Activated T-cell treated with anti-CD3 and anti-CD28 coated beads, Interleukin-2, amount 50 U/mL, for 72 hours (primary cell): ENCODE results near the gene C1R. TPM values are rescaled to one million over a fixed set of nuclear protein-coding genes. Genes with fewer than 3 reads are reported as not detected.

Experiments used
- ATAC-seq, 2 donors: fragments of 150-1000 bp; cut with Tn5 transposase; replicated peaks in 1 of 2; 2 replicates each; pipeline ENCODE4 v1.10.0; 2021; ENCODE audit warnings: moderate library complexity in 2 of 2, mild to moderate bottlenecking in 1 of 2
- DNase-seq, 2 donors: peaks; one replicate each; pipeline ENCODE4 v3.0.0; 2021 to 2022; ENCODE audit warnings: mixed read lengths in 1 of 2
- H3K27ac Mint-ChIP-seq: one replicate; pipeline ENCODE4 v1.8.0; 2022; ENCODE audit warnings: mild to moderate bottlenecking, moderate library complexity, mixed read lengths
- H3K27me3 Mint-ChIP-seq: one replicate; pipeline ENCODE4 v1.8.0; 2022; ENCODE audit warnings: low read depth, mixed read lengths
- H3K36me3 Mint-ChIP-seq, 2 donors: one replicate each; pipeline ENCODE4 v1.8.0; 2022; ENCODE audit warnings: mixed read lengths in 2 of 2, mild to moderate bottlenecking in 1 of 2; ENCODE audit not compliant: insufficient read depth in 2 of 2
- H3K4me1 Mint-ChIP-seq: one replicate; pipeline ENCODE4 v1.8.0; 2022; ENCODE audit warnings: low read depth, mixed read lengths
- H3K4me3 Mint-ChIP-seq, 2 donors: one replicate each; pipeline ENCODE4 v1.8.0; 2022; ENCODE audit warnings: mild to moderate bottlenecking in 2 of 2, mixed read lengths in 2 of 2, moderate library complexity in 2 of 2
- H3K9me3 Mint-ChIP-seq, 2 donors: one replicate each; pipeline ENCODE4 v1.8.0; 2022; ENCODE audit warnings: mixed read lengths in 2 of 2
- total RNA-seq, 2 donors: library from RNA; stranded (reverse); gene quantifications; one replicate each; pipeline ENCODE4 v1.2.3, GENCODE V29; 2022

Gene C1R
- total RNA-seq, 2 donors from 2014 or later, result 5.6 to 6.4 TPM

GRCh38 chr12:7101694-7102131 lies 9.5 kb upstream of the C1R start:
- Mint-ChIP-seq H3K27me3 (no peaks in the 10 kb centered on the region), H3K4me1 (peaks cover 14% of the 10 kb centered on the region), H3K4me3 (no peak overlapping the region), H3K36me3 (peaks cover 11 to 19% of the 10 kb centered on the region in 2 donors), H3K9me3 (peaks cover 0 to 5% of the 10 kb centered on the region in 2 donors), H3K27ac (no peak overlapping the region)
- ATAC-seq (no peak), DNase-seq (no peak)

- no peak overlapping the region for H3K4me3 Mint-ChIP-seq
- peaks cover 7 to 15% of the 10 kb centered on the region in 2 donors for H3K36me3 Mint-ChIP-seq
- H3K9me3 Mint-ChIP-seq, result peaks cover 0 to 5% of the 10 kb centered on the region in 2 donors
- H3K4me1 Mint-ChIP-seq, result peaks cover 14% of the 10 kb centered on the region
- no peak for DNase-seq
- no peak overlapping the region for H3K27ac Mint-ChIP-seq
- H3K27me3 Mint-ChIP-seq, result no peaks in the 10 kb centered on the region
- ATAC-seq, result no peak
Observed at GRCh38 chr12:7101047-7101693, 8.9 kb upstream of the C1R start.

DNA sequence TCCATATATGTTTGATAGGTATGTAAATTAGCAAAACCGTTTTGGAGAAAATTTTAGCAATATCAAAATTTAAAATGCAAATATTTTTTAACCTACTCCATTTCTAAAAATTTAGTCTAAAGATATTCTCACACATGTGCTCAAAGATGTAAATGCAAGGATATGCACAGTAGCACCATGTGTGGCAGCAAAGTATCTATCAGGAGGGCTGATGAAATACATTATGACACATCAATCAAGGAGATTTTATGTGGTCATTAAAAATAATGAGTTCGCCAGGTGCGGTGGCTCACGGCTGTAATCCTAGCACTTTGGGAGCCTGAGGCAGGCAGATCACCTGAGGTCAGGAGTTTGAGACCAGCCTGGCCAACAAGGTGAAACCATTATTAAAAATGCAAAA lies 8.0 kb upstream of the C1R start:
- ATAC-seq (no peak), DNase-seq (no peak)
- no peak overlapping the region for H3K27ac Mint-ChIP-seq
- peaks cover 9% of the 10 kb centered on the region for H3K4me1 Mint-ChIP-seq
- H3K9me3 Mint-ChIP-seq, result no peaks in the 10 kb centered on the region
- H3K36me3 Mint-ChIP-seq, result peaks cover 3 to 5% of the 10 kb centered on the region in 2 donors
- H3K27me3 Mint-ChIP-seq, result no peaks in the 10 kb centered on the region
- H3K4me3 Mint-ChIP-seq, result no peak overlapping the region

DNA sequence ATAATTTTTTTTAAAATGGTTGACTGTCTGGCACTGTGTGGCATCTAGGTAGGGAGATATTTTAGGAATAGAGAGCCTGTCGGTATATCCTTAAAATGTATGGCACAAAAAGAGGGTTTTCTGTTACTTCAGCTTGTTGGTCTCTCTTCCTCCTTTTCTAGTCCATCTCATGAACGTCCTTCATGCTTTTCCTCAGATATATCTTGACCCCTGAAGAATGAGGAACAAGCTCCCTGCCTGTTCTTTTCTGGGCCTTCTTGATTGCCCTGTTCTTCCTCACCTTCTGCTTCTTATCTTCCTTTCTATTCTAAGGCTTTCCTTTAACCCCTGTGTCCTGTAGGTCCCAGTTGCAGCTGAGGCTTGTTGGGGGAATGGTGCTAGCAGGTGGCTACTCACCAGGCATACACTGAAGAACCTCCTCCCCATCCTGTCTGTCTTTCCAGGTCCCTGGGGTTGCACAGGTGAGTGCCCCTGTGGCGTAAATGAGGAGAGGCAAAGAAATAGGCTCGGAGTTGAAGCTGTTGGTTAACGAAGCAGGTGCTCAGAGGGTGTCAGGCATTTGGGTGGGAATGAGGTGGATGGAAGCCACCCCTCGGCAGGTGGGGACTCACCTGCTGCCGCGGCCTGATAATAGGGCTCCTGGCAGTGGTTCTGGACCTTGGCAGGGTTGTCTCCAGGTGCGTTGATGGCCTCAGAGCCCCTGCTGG lies 7.2 kb upstream of the C1R start:
- peaks cover 7% of the 10 kb centered on the region for H3K4me1 Mint-ChIP-seq
- H3K27ac Mint-ChIP-seq, result no peak overlapping the region
- no peaks in the 10 kb centered on the region for H3K9me3 Mint-ChIP-seq
- no peaks in the 10 kb centered on the region for H3K27me3 Mint-ChIP-seq
- H3K4me3 Mint-ChIP-seq, result no peak overlapping the region
- no peak for DNase-seq
- ATAC-seq, result no peak
- H3K36me3 Mint-ChIP-seq, result peaks cover 3 to 4% of the 10 kb centered on the region in 2 donors

DNA sequence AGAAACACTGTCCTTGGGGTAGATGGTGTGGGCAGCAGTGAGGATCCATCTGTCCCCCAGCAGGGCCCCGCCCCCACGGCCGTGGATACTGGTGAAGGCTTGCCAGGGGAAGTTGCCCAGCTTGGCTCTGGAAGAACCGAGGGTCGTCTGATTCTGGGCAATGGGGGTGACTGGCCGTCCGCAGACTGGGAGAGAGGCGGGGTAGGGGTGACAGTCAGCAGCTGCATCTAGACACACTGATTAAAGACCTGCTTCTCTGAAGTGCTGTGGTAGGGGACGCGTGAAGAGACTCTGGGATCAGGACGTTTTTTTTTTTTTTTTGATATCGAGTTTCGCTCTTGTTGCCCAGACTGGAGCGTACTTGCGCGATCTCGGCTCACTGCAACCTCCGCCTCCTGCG lies 4.7 kb upstream of the C1R start:
- no peak overlapping the region for H3K4me3 Mint-ChIP-seq
- H3K36me3 Mint-ChIP-seq, result peaks cover 0 to 2% of the 10 kb centered on the region in 2 donors
- ATAC-seq, result no peak
- H3K4me1 Mint-ChIP-seq, result peaks cover 4% of the 10 kb centered on the region
- no peak for DNase-seq
- no peaks in the 10 kb centered on the region for H3K27me3 Mint-ChIP-seq
- H3K9me3 Mint-ChIP-seq, result no peaks in the 10 kb centered on the region
- no peak overlapping the region for H3K27ac Mint-ChIP-seq

DNA sequence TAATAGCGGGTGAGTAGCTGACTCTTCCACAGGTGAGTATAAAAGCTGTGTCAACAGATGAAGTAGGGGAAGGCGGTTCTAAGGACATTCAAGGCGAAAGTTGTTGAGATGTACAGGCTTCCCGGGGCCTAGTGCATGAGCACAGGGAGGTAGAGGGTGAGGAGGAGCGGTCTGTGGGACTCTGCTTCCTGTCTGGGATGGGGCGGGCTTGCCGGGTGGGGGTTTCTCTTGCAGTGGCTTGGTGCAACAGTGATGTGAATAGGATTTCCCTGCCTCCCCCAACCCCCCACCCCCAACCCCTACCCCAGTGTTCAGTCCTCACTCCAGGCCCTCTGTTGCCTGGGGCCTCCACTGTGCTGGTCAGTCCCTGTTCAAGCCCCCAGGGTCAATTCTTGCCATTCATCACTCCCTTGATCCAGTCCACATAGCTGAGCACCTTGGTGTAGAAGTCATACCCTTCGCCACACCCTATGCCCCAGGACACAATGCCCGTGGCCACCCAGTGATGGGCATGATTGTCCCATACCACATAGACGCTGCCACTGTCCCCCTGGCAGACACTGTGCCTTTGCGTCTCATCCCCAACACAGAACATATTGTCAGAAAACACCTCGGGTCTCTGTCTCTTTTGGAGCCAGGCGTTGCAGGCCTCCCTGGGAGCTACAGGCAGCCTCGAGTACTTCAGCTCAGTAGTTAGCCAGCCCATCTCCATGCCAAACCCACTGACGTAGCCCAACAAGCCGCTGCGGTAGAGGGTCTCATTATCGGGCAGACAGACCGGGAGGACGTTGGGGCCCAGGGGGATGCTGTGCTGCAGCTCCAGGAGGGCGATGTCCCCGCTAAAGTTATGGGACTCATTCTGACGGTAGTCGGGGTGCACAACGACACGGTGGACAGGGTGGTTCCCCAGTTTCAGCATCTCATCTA lies 4.0 kb upstream of the C1R start:
- peaks cover 7% of the 10 kb centered on the region for H3K4me1 Mint-ChIP-seq
- DNase-seq, result no peak
- H3K9me3 Mint-ChIP-seq, result no peaks in the 10 kb centered on the region
- H3K27me3 Mint-ChIP-seq, result no peaks in the 10 kb centered on the region
- H3K4me3 Mint-ChIP-seq, result no peak overlapping the region
- ATAC-seq, result no peak
- peaks cover 0 to 2% of the 10 kb centered on the region in 2 donors for H3K36me3 Mint-ChIP-seq
- H3K27ac Mint-ChIP-seq, result no peak overlapping the region

DNA sequence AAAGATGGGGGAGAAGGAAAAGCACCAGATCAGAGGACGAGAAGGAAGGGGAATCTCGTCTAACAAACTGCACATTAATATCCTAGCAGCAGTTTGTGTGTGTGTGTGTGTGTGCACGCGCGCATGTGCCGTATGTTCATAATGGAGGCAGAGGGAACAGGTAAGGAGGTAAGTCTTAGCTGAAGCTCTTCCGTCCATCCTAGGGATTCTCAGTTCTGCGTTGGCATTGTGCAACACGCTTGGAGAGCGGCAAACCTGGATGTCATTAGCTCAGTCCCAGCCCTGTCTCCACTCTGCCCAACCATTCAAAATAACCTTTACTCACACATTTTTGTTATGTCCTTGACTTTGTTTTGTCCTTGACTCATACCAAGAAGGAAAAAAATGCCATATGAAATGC lies 1.6 kb upstream of the C1R start:
- H3K36me3 Mint-ChIP-seq, result no peaks in the 10 kb centered on the region
- no peaks in the 10 kb centered on the region for H3K9me3 Mint-ChIP-seq
- H3K4me3 Mint-ChIP-seq, result no peak overlapping the region
- H3K27me3 Mint-ChIP-seq, result no peaks in the 10 kb centered on the region
- H3K27ac Mint-ChIP-seq, result no peak overlapping the region
- H3K4me1 Mint-ChIP-seq, result peaks cover 7% of the 10 kb centered on the region
- DNase-seq (no peak), ATAC-seq (no peak)

- H3K27me3 Mint-ChIP-seq, result no peaks in the 10 kb centered on the region
- DNase-seq, result no peak
- ATAC-seq, result no peak
- H3K4me3 Mint-ChIP-seq, result no peak overlapping the region
- no peak overlapping the region for H3K27ac Mint-ChIP-seq
- peaks cover 7% of the 10 kb centered on the region for H3K4me1 Mint-ChIP-seq
- H3K36me3 Mint-ChIP-seq, result no peaks in the 10 kb centered on the region
- H3K9me3 Mint-ChIP-seq, result no peaks in the 10 kb centered on the region
Observed at GRCh38 chr12:7093486-7093885, 1.2 kb upstream of the C1R start.

GRCh38 chr12:7092986-7093460 lies 778 bp upstream of the C1R start:
- Mint-ChIP-seq H3K36me3 (no peaks in the 10 kb centered on the region), H3K4me3 (no peak overlapping the region), H3K4me1 (peaks cover 7% of the 10 kb centered on the region), H3K27me3 (no peaks in the 10 kb centered on the region), H3K27ac (no peak overlapping the region), H3K9me3 (no peaks in the 10 kb centered on the region)
- DNase-seq (no peak), ATAC-seq (peak in 1 of 2 donors; percentile 16)

DNA sequence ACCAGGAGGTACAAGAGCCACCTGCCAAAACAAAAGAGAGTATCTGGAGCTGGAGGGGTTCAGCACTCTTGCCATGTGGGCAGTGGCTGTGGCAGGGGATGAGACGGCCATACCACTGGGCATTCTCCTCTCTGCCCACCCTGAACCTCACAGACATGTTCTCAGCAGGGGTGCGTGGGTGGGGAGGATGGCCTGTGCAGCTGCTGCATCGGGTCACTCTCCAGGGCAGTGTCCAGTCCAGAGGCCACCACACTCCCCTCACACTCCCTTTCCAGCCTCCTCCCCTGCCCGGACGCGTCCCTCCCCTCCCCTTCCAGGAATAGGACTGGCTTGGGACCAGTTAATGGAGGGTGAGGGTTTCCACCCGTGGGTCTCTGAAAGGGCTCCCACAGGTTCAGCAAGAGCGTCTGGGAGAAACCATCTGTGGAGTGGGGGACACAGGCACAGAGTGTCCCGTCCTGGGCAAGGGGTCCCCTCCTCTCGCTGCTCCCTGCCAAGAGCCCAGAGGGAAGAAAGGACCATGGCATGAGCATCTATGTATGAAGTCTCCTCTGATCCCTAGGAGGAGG lies 501 bp downstream of the C1R start:
- ATAC-seq (peak in 1 of 2 donors; percentile 6), DNase-seq (no peak)
- H3K4me3 Mint-ChIP-seq, result peak overlapping the region; percentile 79 to 84
- H3K9me3 Mint-ChIP-seq, result no peaks in the 10 kb centered on the region
- peaks cover 7% of the 10 kb centered on the region for H3K4me1 Mint-ChIP-seq
- no peaks in the 10 kb centered on the region for H3K27me3 Mint-ChIP-seq
- H3K27ac Mint-ChIP-seq, result no peak overlapping the region
- no peaks in the 10 kb centered on the region for H3K36me3 Mint-ChIP-seq

GRCh38 chr12:7091171-7091570 lies 1.1 kb downstream of the C1R start:
- Mint-ChIP-seq H3K9me3 (no peaks in the 10 kb centered on the region), H3K4me3 (peak overlapping the region in 1 of 2 donors; percentile 7), H3K27me3 (no peaks in the 10 kb centered on the region), H3K36me3 (no peaks in the 10 kb centered on the region), H3K27ac (no peak overlapping the region), H3K4me1 (peaks cover 7% of the 10 kb centered on the region)
- DNase-seq (no peak), ATAC-seq (no peak)

- Mint-ChIP-seq H3K27ac (no peak overlapping the region), H3K36me3 (no peaks in the 10 kb centered on the region), H3K27me3 (no peaks in the 10 kb centered on the region), H3K9me3 (no peaks in the 10 kb centered on the region), H3K4me1 (peaks cover 7% of the 10 kb centered on the region), H3K4me3 (no peak overlapping the region)
- ATAC-seq (no peak), DNase-seq (no peak)
Observed at GRCh38 chr12:7090222-7090998, 1.8 kb downstream of the C1R start.
